ENCODE results near the gene CC2D2B.

Gene CC2D2B, protein sequence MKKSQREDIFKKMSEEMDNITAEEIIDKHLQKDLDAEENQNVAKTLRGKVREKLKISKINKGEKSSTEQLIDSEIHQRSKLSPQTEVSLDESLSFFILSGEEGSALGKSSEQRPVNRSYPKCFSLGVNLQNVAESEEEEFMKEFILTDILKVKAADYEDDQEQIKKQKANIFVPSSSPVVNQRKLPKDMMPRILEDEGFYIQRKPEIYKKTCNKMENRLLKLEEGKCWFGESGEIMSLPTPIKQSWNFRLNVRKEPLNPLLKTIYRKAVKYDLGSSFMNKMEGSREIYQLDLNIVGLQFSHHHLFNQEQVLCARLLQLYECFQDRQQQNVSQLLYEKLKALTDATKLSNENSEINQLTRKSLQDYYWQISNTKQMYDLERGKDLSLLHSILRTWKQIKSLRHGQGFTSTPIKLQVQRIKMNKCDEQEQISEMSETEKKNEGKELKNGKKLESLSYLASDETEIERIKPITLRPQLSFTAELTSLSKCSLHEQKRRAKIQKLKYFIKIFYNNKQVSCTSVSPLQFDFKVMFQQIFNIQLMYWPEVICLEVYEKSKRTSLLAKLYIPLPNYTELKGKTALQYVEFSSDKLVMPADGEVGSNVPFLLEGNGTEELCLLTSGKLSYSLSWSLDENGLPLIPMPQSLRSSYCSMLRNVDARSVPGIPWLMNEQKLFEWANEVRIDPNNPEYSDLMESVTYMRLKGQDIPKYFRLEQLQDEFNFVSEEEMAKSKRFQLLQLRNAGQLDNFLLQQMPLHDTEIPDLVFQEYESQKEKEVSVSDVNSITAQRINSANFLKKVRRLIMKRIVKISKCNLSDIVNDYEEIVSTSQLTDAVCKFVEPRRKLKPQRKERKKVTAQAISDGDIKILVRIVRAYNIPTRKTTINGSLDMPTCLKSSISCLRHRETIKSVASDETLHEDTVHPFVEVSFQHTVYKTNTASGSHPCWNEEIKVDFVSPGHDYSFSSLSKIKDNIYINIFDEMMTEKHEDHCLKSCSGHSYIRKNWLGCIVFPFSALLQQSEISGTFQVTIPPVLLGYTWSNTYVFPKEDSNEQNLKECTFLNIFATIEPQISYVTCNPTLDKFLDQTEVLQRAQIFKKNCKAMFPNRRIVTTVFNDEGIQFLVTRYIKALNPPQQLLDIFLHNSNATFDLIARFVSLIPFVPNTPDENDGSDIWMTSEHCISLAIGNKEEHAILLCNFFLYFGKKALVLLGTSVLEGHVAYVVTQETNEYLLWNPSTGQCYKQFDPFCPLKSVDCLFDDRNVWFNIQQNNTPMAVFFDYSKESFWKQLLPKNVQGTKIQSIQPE (N-terminal part only)
- 0 to 0.17 (median 0) reads per million in 3 donors for total RNA-seq

- H3K4me1 ChIP-seq (ENCODE audit: control insufficient read depth, insufficient read depth, low read length, poor library complexity, severe bottlenecking): peaks cover 3% of the 10 kb centered on the region
- H3K27me3 ChIP-seq (replicated peaks; ENCODE audit: control insufficient read depth, insufficient read depth, low read length, poor library complexity, severe bottlenecking): no peaks in the 10 kb centered on the region
- H3K4me3 ChIP-seq (ENCODE audit: insufficient read depth, low read depth, low read length, poor library complexity, severe bottlenecking): peak within 1 kb of the TSS; percentile 85
- peak in 2 of 3 donors; percentile 18 to 26 for DNase-seq
- H3K27ac ChIP-seq (ENCODE audit: insufficient read depth, low read length, poor library complexity, severe bottlenecking): peak within 1 kb of the TSS; percentile 60
- no peaks in the 10 kb centered on the region for H3K36me3 ChIP-seq (ENCODE audit: control insufficient read depth, insufficient read depth, low read length)
- no peaks in the 10 kb centered on the region for H3K9me3 ChIP-seq (ENCODE audit: control insufficient read depth, low read length)
Observed at GRCh38 chr10:95907456-95908253, at the start of gene CC2D2B. Gene CC2D2B, plus strand, starts transcription at chr10:95907975. Its CDS starts 3,349 bp downstream, at chr10:95911324.

DNA sequence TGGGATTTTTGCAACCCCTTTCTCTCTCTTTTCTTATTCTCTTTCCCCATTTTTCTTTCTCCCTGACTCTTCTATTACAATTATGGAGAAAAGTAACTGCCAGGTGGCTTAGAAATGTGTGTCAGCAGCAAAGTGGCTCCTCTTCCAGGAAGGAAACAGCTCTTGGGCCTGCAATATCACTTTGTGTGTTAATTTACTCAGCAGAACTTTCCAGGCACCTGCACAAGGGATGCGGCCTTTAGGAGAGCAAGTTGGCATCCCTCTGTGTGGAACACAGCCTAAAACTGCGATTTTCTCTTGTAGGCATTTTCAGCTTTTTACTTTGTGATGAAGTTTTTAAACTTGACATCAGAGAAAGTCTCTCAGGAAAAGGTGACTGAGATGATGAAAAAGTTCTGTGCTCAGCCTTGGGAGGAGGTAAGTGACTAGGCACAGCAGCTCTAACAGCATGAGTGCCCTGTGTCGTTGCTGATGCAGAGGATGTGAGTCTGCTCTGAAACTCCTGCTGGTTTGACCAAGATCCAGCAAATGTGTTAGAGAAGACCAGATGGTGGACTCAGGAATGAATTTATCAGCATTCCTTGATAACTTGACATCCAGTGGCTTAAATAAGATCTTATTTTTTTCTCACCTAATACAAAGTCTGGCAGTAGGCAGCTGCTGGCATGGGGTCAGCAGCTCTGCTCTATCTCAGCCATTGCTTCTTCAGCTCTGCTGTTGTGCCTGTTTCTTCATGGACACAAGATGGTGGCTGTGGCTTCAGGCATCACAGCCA is 47.4 kb upstream of the CC2D2B start:
- no peaks in the 10 kb centered on the region for H3K4me1 ChIP-seq (ENCODE audit: control insufficient read depth, insufficient read depth, low read length, poor library complexity, severe bottlenecking)
- no peak for DNase-seq
- H3K27me3 ChIP-seq (replicated peaks; ENCODE audit: control insufficient read depth, insufficient read depth, low read length, poor library complexity, severe bottlenecking): no peaks in the 10 kb centered on the region
- H3K9me3 ChIP-seq (ENCODE audit: control insufficient read depth, low read length): no peaks in the 10 kb centered on the region
- H3K4me3 ChIP-seq (ENCODE audit: insufficient read depth, low read depth, low read length, poor library complexity, severe bottlenecking): no peak overlapping the region
- no peaks in the 10 kb centered on the region for H3K36me3 ChIP-seq (ENCODE audit: control insufficient read depth, insufficient read depth, low read length)
- H3K27ac ChIP-seq (ENCODE audit: insufficient read depth, low read length, poor library complexity, severe bottlenecking): no peak overlapping the region

DNA sequence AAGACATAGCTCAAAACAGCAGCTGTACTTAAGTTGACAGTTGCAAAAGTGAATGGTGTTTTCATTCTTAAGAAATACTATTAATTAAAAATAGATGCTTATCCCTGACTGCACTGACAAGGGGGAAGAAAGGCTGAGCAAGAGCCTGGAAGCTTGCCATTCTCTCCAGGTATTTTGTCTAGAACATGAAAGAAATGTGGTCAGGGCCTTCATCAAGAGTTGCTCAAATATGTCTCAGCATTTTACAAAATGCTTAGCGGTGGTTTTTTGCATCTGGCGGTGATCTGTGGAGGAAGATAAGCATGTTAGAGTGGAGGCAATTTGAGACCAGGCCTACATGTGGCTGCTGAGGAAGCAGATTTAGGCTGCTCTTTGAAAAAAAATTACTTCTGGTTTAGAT is 46.4 kb upstream of the CC2D2B start:
- no peaks in the 10 kb centered on the region for H3K36me3 ChIP-seq (ENCODE audit: control insufficient read depth, insufficient read depth, low read length)

GRCh38 chr10:95864906-95865813 is 42.6 kb upstream of the CC2D2B start:
- H3K27ac ChIP-seq (ENCODE audit: insufficient read depth, low read length, poor library complexity, severe bottlenecking): no peak overlapping the region
- H3K4me1 ChIP-seq (ENCODE audit: control insufficient read depth, insufficient read depth, low read length, poor library complexity, severe bottlenecking): no peaks in the 10 kb centered on the region
- H3K27me3 ChIP-seq (replicated peaks; ENCODE audit: control insufficient read depth, insufficient read depth, low read length, poor library complexity, severe bottlenecking): no peaks in the 10 kb centered on the region
- no peaks in the 10 kb centered on the region for H3K9me3 ChIP-seq (ENCODE audit: control insufficient read depth, low read length)
- no peak overlapping the region for H3K4me3 ChIP-seq (ENCODE audit: insufficient read depth, low read depth, low read length, poor library complexity, severe bottlenecking)
- H3K36me3 ChIP-seq (ENCODE audit: control insufficient read depth, insufficient read depth, low read length): no peaks in the 10 kb centered on the region
- DNase-seq: peak in 1 of 3 donors; percentile 1

More for the DNA sequence above, 46.4 kb upstream of the CC2D2B start:
- H3K27me3 ChIP-seq (replicated peaks; ENCODE audit: control insufficient read depth, insufficient read depth, low read length, poor library complexity, severe bottlenecking): no peaks in the 10 kb centered on the region
- no peaks in the 10 kb centered on the region for H3K9me3 ChIP-seq (ENCODE audit: control insufficient read depth, low read length)
- H3K4me1 ChIP-seq (ENCODE audit: control insufficient read depth, insufficient read depth, low read length, poor library complexity, severe bottlenecking): no peaks in the 10 kb centered on the region
- no peak for DNase-seq
- no peak overlapping the region for H3K4me3 ChIP-seq (ENCODE audit: insufficient read depth, low read depth, low read length, poor library complexity, severe bottlenecking)
- no peak overlapping the region for H3K27ac ChIP-seq (ENCODE audit: insufficient read depth, low read length, poor library complexity, severe bottlenecking)

DNA sequence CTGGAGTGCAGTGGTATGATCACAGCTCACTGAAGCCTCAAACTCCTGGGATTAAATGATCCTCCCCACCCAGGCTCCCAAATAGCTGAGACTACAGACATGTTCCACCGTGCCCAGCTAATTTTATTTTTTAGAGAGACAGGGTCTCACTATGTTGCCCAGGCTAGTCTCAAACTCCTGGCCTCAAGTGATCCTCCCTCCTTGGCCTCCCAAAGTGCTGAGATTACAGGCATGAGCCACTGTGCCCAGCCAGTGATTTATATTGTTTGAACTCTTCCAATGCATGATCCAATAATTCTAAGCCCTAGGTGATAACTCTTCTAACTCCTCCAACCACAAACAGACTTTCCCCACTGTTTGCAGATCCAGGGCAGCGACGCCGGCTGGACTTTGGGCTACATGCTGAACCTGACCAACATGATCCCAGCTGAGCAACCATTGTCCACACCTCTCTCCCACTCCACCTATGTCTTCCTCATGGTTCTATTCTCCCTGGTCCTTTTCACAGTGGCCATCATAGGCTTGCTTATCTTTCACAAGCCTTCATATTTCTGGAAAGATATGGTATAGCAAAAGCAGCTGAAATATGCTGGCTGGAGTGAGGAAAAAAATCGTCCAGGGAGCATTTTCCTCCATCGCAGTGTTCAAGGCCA is 41.8 kb upstream of the CC2D2B start:
- Histone ChIP-seq H3K27ac (ENCODE audit: insufficient read depth, low read length, poor library complexity, severe bottlenecking) (no peak overlapping the region), H3K36me3 (ENCODE audit: control insufficient read depth, insufficient read depth, low read length) (no peaks in the 10 kb centered on the region), H3K4me1 (ENCODE audit: control insufficient read depth, insufficient read depth, low read length, poor library complexity, severe bottlenecking) (no peaks in the 10 kb centered on the region), H3K27me3 (replicated peaks; ENCODE audit: control insufficient read depth, insufficient read depth, low read length, poor library complexity, severe bottlenecking) (no peaks in the 10 kb centered on the region), H3K9me3 (ENCODE audit: control insufficient read depth, low read length) (no peaks in the 10 kb centered on the region), H3K4me3 (ENCODE audit: insufficient read depth, low read depth, low read length, poor library complexity, severe bottlenecking) (no peak overlapping the region)
- DNase-seq: no peak

GRCh38 chr10:95866467-95866842 is 41.3 kb upstream of the CC2D2B start:
- Histone ChIP-seq H3K9me3 (ENCODE audit: control insufficient read depth, low read length) (no peaks in the 10 kb centered on the region), H3K4me1 (ENCODE audit: control insufficient read depth, insufficient read depth, low read length, poor library complexity, severe bottlenecking) (no peaks in the 10 kb centered on the region), H3K27me3 (replicated peaks; ENCODE audit: control insufficient read depth, insufficient read depth, low read length, poor library complexity, severe bottlenecking) (no peaks in the 10 kb centered on the region), H3K27ac (ENCODE audit: insufficient read depth, low read length, poor library complexity, severe bottlenecking) (no peak overlapping the region), H3K36me3 (ENCODE audit: control insufficient read depth, insufficient read depth, low read length) (no peaks in the 10 kb centered on the region), H3K4me3 (ENCODE audit: insufficient read depth, low read depth, low read length, poor library complexity, severe bottlenecking) (no peak overlapping the region)
- no peak for DNase-seq

DNA sequence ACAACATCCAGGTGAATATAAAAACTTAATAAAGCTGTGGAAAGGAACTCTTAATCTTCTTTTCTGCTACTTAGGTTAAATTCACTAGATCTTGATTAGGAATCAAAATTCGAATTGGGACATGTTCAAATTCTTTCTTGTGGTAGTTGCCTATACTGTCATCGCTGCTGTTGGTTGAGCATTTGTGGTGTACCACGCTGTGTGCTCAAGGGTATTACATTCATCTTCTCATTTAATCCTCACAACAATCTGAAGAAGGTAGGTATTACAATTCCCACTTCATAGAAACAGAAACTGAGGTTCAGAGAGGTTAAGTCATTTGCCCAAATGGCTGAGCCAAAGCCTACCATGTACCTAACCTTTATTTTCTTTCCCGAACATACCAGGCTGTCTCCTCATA is 39.9 kb upstream of the CC2D2B start:
- no peak for DNase-seq
- Histone ChIP-seq H3K4me1 (ENCODE audit: control insufficient read depth, insufficient read depth, low read length, poor library complexity, severe bottlenecking) (no peaks in the 10 kb centered on the region), H3K4me3 (ENCODE audit: insufficient read depth, low read depth, low read length, poor library complexity, severe bottlenecking) (no peak overlapping the region), H3K36me3 (ENCODE audit: control insufficient read depth, insufficient read depth, low read length) (no peaks in the 10 kb centered on the region), H3K27ac (ENCODE audit: insufficient read depth, low read length, poor library complexity, severe bottlenecking) (no peak overlapping the region), H3K27me3 (replicated peaks; ENCODE audit: control insufficient read depth, insufficient read depth, low read length, poor library complexity, severe bottlenecking) (no peaks in the 10 kb centered on the region), H3K9me3 (ENCODE audit: control insufficient read depth, low read length) (no peaks in the 10 kb centered on the region)

GRCh38 chr10:95872158-95872711 is 35.5 kb upstream of the CC2D2B start:
- Histone ChIP-seq H3K9me3 (ENCODE audit: control insufficient read depth, low read length) (no peaks in the 10 kb centered on the region), H3K27ac (ENCODE audit: insufficient read depth, low read length, poor library complexity, severe bottlenecking) (no peak overlapping the region), H3K4me1 (ENCODE audit: control insufficient read depth, insufficient read depth, low read length, poor library complexity, severe bottlenecking) (no peaks in the 10 kb centered on the region), H3K36me3 (ENCODE audit: control insufficient read depth, insufficient read depth, low read length) (no peaks in the 10 kb centered on the region), H3K4me3 (ENCODE audit: insufficient read depth, low read depth, low read length, poor library complexity, severe bottlenecking) (no peak overlapping the region), H3K27me3 (replicated peaks; ENCODE audit: control insufficient read depth, insufficient read depth, low read length, poor library complexity, severe bottlenecking) (no peaks in the 10 kb centered on the region)
- no peak for DNase-seq
